Mesodermal cell (in vitro differentiated cells): ENCODE measurements around the gene PLAGL2.
"Not testable (repeated sequence)": the region's sequence is repeated elsewhere in the genome, so short reads cannot be mapped to it uniquely, and the experiment has no call there.

ENCODE experiments used
- H3K27ac ChIP-seq: 2 replicates; pipeline ENCODE4 v1.7.0; 2013; ENCODE audit warnings: mild to moderate bottlenecking, low read depth, low read length, moderate library complexity; ENCODE audit not compliant: severe bottlenecking
- H3K36me3 ChIP-seq: 2 replicates; pipeline ENCODE4 v1.7.1; 2013; ENCODE audit warnings: mild to moderate bottlenecking, low read length, moderate library complexity; ENCODE audit not compliant: control insufficient read depth, insufficient read depth
- H3K4me1 ChIP-seq: one replicate; pipeline ENCODE4 v1.7.1; 2013; ENCODE audit warnings: mild to moderate bottlenecking, low read length; ENCODE audit not compliant: insufficient read depth, control insufficient read depth, poor library complexity, severe bottlenecking
- H3K4me3 ChIP-seq: 2 replicates; pipeline ENCODE4 v1.7.0; 2013; ENCODE audit warnings: low read length, control low read depth, mild to moderate bottlenecking; ENCODE audit not compliant: insufficient read depth, poor library complexity, severe bottlenecking; ENCODE audit errors: extremely low read depth
- H3K9me3 ChIP-seq: 2 replicates; pipeline ENCODE4 v1.7.1; 2013; ENCODE audit warnings: mild to moderate bottlenecking, low read length, moderate library complexity; ENCODE audit not compliant: control insufficient read depth
- WGBS, 2 experiments: methylation state at CpG; one replicate each; pipeline ENCODE4 v1.1.5; 2013; ENCODE audit warnings: missing lambda C conversion rate in 2 of 2; ENCODE audit not compliant: insufficient coverage in 2 of 2; 5-methylcytosine and 5-hydroxymethylcytosine counted together

PLAGL2 gene

GRCh38 chr20:32201977-32202363 is 5.6 kb downstream of the PLAGL2 start:
- Histone ChIP-seq H3K27ac (no peak overlapping the region), H3K36me3 (peaks cover 79% of the 10 kb centered on the region), H3K9me3 (no peaks in the 10 kb centered on the region), H3K4me1 (peaks cover 22% of the 10 kb centered on the region), H3K4me3 (no peak overlapping the region)
- 95% methylated on average over 7 of the region's 8 CpGs for WGBS, 2 experiments

DNA sequence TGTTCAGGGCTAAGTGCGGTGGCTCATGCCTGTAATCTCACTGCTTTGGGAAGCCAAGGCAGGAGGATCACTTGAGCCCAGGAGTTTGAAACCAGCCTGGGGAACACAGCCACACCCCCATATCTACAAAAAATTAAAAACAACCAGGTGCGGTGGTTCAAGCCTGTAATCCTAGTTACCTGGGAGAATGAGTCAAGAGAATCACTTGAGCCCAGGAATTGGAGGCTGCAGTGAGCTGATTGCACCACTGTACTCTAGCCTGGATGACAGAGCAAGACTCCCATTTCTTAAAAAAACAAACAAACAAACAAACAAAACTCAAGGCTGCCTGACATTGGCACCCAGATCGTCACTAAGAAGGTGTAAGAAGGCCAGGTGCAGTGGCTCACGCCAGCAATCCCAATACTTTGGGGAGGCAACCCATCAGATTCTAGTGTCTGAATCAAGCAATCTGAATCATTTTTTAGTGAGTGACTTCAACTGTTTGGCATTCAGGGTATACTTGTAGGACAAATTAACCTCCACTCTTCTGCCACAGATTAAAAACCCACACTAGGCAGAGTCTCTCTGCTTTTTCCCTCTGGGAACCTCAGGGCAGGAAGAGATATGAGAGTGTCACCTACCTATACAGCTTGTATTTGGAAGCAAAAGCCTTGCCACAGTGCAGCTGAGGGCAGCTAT is 6.1 kb downstream of the PLAGL2 start:
- Histone ChIP-seq H3K4me3 (no peak overlapping the region), H3K9me3 (no peaks in the 10 kb centered on the region), H3K4me1 (peaks cover 18% of the 10 kb centered on the region), H3K27ac (no peak overlapping the region), H3K36me3 (peaks cover 84% of the 10 kb centered on the region)
- 85 to 95% methylated on average over 2 to 4 of the region's 4 CpGs for WGBS, 2 experiments

GRCh38 chr20:32199006-32199405 is 8.5 kb downstream of the PLAGL2 start:
- Histone ChIP-seq H3K4me1 (no peaks in the 10 kb centered on the region), H3K4me3 (no peak overlapping the region), H3K9me3 (no peaks in the 10 kb centered on the region), H3K27ac (no peak overlapping the region), H3K36me3 (peaks cover 93% of the 10 kb centered on the region)
- 70 to 100% methylated on average over 1 to 2 of the region's 4 CpGs for WGBS, 2 experiments

- 95 to 96% methylated on average over 18 of the region's 20 CpGs for WGBS, 2 experiments
- H3K4me3 ChIP-seq, H3K27ac ChIP-seq, H3K9me3 ChIP-seq, H3K4me1 ChIP-seq: not testable (repeated sequence)
- peaks cover 79% of the 10 kb centered on the region for H3K36me3 ChIP-seq
Observed at GRCh38 chr20:32197136-32197535, 10.4 kb downstream of the PLAGL2 start.

- H3K4me3 ChIP-seq, H3K9me3 ChIP-seq, H3K27ac ChIP-seq, H3K4me1 ChIP-seq: not testable (repeated sequence)
- peaks cover 79% of the 10 kb centered on the region for H3K36me3 ChIP-seq
- 93 to 100% methylated on average over 4 of the region's 11 CpGs for WGBS, 2 experiments
Observed at GRCh38 chr20:32196613-32197012, 10.9 kb downstream of the PLAGL2 start.

DNA sequence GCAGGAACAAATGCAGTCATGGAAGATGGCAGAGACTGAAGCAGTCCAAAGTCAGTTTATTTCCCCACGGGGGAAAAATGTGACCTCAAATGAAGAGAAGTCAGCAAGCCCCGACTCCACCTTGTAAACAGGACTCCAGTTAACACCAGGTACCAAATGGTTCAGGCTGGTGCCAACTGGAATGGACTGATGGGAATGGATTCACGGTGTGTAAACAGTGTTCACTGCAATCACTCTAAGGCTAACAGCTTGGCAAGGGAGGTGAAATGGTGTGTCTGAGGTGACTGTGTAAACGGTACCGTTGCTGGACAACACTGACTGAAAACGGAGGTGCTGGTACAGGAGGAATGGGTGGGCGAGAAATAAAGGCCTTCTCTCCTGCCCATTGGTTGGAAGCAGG is 12.0 kb downstream of the PLAGL2 start:
- peaks cover 69% of the 10 kb centered on the region for H3K36me3 ChIP-seq
- H3K4me1 ChIP-seq = no peaks in the 10 kb centered on the region
- no peaks in the 10 kb centered on the region for H3K9me3 ChIP-seq
- H3K27ac ChIP-seq = no peak overlapping the region
- WGBS, 2 experiments = 94 to 97% methylated on average over 6 of the region's 7 CpGs
- H3K4me3 ChIP-seq = no peak overlapping the region

- no peaks in the 10 kb centered on the region for H3K9me3 ChIP-seq
- H3K4me3 ChIP-seq = no peak overlapping the region
- peaks cover 53% of the 10 kb centered on the region for H3K36me3 ChIP-seq
- no peak overlapping the region for H3K27ac ChIP-seq
- peaks cover 4% of the 10 kb centered on the region for H3K4me1 ChIP-seq
- 93 to 96% methylated on average over 5 to 6 of the region's 6 CpGs for WGBS, 2 experiments
Observed at GRCh38 chr20:32193996-32194395, 13.5 kb downstream of the PLAGL2 start.

DNA sequence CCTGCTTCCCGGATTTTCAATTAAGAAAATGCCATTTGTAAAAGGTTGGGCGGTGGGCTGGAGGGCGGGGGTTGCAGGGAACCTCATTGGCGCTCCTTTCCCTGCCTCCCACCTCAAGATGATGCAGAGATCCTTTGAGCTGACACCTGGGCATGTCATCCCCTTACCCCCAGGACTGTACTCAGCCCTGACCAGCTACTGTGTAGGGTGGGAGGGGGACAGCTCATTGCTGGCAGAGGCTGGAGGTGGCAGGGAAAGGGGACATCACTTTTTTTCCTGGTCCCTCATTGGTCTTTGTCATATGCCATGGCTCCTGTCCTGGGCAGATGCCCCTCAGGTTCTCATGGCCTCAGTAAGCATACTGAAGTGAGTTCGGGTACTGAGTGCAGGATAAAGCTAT is 14.2 kb downstream of the PLAGL2 start:
- 91 to 96% methylated on average over 4 of the region's 5 CpGs for WGBS, 2 experiments
- H3K27ac ChIP-seq = not testable (repeated sequence)

DNA sequence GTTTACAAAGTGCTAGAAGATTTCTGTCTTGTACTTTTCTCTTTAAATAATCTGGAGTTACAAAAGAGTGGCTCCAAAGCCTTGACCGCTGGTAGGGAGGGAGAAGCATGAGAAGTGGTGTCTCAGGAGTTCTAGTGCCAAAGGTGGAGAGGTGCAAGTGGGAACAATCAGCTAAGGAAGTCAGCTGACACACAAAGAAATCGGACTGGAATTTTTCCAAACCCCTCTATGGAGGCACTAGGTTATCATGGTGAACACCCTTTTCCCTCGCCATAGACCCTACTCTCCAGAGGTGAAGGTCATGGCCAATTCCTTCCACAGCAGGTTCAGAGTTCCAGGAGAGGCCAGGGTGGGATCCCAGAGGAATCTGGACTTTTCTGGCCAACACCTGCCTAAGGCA is 14.8 kb downstream of the PLAGL2 start:
- no peak overlapping the region for H3K27ac ChIP-seq
- peaks cover 4% of the 10 kb centered on the region for H3K4me1 ChIP-seq
- H3K36me3 ChIP-seq = peaks cover 40% of the 10 kb centered on the region
- H3K4me3 ChIP-seq = no peak overlapping the region
- WGBS, 2 experiments = 78 to 100% methylated on average over 1 of the region's 3 CpGs
- H3K9me3 ChIP-seq = no peaks in the 10 kb centered on the region

More for the DNA sequence above, 14.2 kb downstream of the PLAGL2 start:
- not testable (repeated sequence) for H3K4me1 ChIP-seq, H3K9me3 ChIP-seq, H3K4me3 ChIP-seq
- H3K36me3 ChIP-seq = peaks cover 46% of the 10 kb centered on the region

GRCh38 chr20:32191873-32192272 is 15.7 kb downstream of the PLAGL2 start:
- Histone ChIP-seq H3K4me1 (peaks cover 4% of the 10 kb centered on the region), H3K9me3 (no peaks in the 10 kb centered on the region), H3K27ac (peak overlapping the region; percentile 0), H3K36me3 (peaks cover 32% of the 10 kb centered on the region), H3K4me3 (no peak overlapping the region)

- Histone ChIP-seq H3K36me3 (peaks cover 27% of the 10 kb centered on the region), H3K27ac (peak overlapping the region; percentile 0), H3K4me1 (peaks cover 4% of the 10 kb centered on the region), H3K4me3 (no peak overlapping the region), H3K9me3 (no peaks in the 10 kb centered on the region)
- 81 to 95% methylated on average over 3 of the region's 3 CpGs for WGBS, 2 experiments
Observed at GRCh38 chr20:32191422-32191821, 16.1 kb downstream of the PLAGL2 start.
